HG02852 (cell line): ENCODE measurements around the gene SYNDIG1L.
"Not testable (repeated sequence)": the region's sequence is repeated elsewhere in the genome, so short reads cannot be mapped to it uniquely, and the experiment has no call there.

Source experiments
- ATAC-seq: cut with Tn5 transposase; IDR thresholded peaks from one replicate; pipeline ENCODE4 v1.9.1; 2021; ENCODE audit warnings: mild to moderate bottlenecking, moderate library complexity; ENCODE audit not compliant: unreplicated experiment

The SYNDIG1L gene

GRCh38 chr14:74403619-74404417, 22.2 kb downstream of the SYNDIG1L start:
- ATAC-seq, result no peak

GRCh38 chr14:74402401-74403251, 23.4 kb downstream of the SYNDIG1L start:
- ATAC-seq, result no peak

- ATAC-seq, result peak; percentile 63
These were observed 24.3 kb downstream of the SYNDIG1L start for GRCh38 chr14:74401504-74402241.

- ATAC-seq, result no peak
These were observed 25.0 kb downstream of the SYNDIG1L start for GRCh38 chr14:74400919-74401503.

GRCh38 chr14:74400031-74400685, 25.9 kb downstream of the SYNDIG1L start:
- no peak for ATAC-seq

- ATAC-seq, result no peak
These were observed 30.9 kb downstream of the SYNDIG1L start for GRCh38 chr14:74395094-74395493.

- ATAC-seq, result no peak
These were observed 31.5 kb downstream of the SYNDIG1L start for GRCh38 chr14:74394549-74394948.

- ATAC-seq, result no peak
These were observed 33.1 kb downstream of the SYNDIG1L start for GRCh38 chr14:74392616-74393570.

GRCh38 chr14:74391479-74391878, 34.5 kb downstream of the SYNDIG1L start:
- ATAC-seq, result no peak

- ATAC-seq, result not testable (repeated sequence)
These were observed 35.5 kb downstream of the SYNDIG1L start for GRCh38 chr14:74390505-74390904.

GRCh38 chr14:74389980-74390379, 36.0 kb downstream of the SYNDIG1L start:
- no peak for ATAC-seq

- ATAC-seq, result no peak
These were observed 43.8 kb downstream of the SYNDIG1L start for GRCh38 chr14:74382231-74382630.

GRCh38 chr14:74381571-74381970, 44.4 kb downstream of the SYNDIG1L start:
- ATAC-seq, result not testable (repeated sequence)

GRCh38 chr14:74380845-74381244, 45.2 kb downstream of the SYNDIG1L start:
- no peak for ATAC-seq

GRCh38 chr14:74380172-74380571, 45.8 kb downstream of the SYNDIG1L start:
- ATAC-seq, result no peak

- ATAC-seq, result no peak
These were observed 47.9 kb downstream of the SYNDIG1L start for GRCh38 chr14:74377976-74378690.

- no peak for ATAC-seq
These were observed 57.6 kb downstream of the SYNDIG1L start for GRCh38 chr14:74368441-74368840.

GRCh38 chr14:74368026-74368425, 58.0 kb downstream of the SYNDIG1L start:
- ATAC-seq, result no peak
